HG03442 (cell line): ENCODE data around the gene SUMF2.
"Not testable (repeated sequence)": the region's sequence is repeated elsewhere in the genome, so short reads cannot be mapped to it uniquely, and the experiment has no call there.

ENCODE experiments used
- ATAC-seq: cut with Tn5 transposase; IDR thresholded peaks from one replicate; pipeline ENCODE4 v1.9.1; 2021; ENCODE audit warnings: mild to moderate bottlenecking, moderate library complexity; ENCODE audit not compliant: unreplicated experiment

Gene SUMF2

DNA sequence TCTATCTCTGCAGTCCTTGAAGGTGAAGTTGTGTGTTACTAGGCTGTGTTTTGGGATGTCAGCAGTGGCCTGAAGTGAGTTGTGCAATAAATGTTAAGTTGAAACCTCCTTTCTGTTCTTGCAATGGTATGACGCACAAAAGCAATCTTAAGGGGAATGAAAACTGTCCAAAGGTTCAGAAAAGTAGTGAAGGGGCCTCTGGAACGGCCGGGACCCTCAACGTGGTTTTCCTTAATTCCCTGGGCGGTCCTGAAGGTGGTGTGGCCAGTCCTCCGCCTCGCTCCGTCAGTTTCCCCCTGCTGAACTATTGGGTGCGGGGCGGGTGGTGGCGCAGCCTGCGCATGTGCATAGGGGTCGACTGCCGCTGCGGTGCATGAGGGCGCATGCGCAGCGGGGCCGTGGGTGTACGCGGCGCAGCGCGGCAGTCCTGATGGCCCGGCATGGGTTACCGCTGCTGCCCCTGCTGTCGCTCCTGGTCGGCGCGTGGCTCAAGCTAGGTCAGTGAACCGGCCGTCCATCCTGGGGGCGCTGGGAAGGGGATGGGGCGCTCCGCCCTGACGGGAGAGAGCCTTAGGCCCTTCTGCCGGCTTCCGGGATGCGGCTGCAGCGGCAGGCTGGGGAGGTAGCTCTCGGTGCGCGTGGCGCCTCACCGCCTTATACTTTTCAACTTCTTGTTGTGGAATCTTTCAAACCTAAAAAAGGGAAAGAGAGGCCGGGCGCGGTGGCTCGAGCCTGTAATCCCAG, at the start of gene SUMF2:
SUMF2 (plus strand) TSS at position 405 of the 744 bp plus-strand sequence; CDS start at position 431, 26 bp downstream.
- peak; percentile 88 for ATAC-seq

DNA sequence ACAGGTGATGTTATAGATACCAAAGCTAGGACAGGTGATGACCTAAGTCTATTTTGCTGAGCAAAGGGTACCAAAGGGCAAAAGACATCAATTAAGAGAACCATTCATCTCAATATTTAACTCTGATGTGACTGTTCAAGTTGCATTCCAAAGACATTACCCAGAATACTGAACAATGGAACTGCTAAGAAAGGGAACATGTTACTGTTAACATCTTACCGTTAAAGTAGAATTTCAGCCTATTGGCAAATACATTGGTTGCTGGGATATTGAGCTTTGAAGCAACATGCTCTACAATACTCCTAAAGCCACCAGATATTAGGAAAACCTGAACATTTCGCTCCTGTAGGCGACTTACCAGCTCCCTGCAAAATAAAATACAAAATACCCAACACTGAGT, 47.1 kb upstream of the SUMF2 start:
- not testable (repeated sequence) for ATAC-seq

DNA sequence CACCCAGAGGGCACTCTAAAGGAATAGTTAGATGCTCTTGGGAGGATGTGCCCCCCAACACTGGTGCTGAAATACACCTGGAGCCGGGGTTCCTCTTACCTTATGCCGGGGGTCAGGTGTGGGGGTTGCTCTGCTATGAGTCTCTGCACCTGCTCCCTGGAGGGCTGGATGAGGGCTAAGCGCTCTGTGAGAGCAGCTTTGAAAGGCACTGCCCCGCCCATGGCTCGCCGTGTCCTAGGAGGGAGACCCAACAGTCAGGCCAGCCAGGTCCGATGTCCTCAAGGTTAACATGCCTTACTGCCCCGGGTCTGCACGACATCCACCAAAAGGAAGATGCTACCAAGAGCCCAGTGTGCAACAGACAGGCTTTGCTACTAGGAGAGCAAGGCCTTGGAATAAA, 44.6 kb upstream of the SUMF2 start:
- ATAC-seq, result no peak

DNA sequence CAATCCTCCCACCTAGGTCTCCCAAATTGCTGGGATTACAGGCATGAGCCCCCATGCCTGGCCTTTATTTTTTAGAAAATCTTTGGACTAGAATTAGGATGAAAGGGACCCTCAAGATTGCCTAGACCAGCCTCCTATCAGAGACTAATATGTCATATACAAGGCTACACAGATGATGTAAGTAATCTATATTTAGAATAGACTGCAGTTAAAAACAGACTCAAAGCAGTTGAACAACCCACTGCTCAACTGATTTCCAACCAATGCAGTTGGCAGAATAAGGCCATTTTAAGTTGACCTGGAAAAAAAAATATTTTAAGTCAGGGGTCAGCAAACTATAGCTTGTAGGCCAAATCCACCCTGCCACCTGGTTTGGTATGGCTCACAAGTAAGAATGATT, 40.6 kb upstream of the SUMF2 start:
- ATAC-seq, result no peak

DNA sequence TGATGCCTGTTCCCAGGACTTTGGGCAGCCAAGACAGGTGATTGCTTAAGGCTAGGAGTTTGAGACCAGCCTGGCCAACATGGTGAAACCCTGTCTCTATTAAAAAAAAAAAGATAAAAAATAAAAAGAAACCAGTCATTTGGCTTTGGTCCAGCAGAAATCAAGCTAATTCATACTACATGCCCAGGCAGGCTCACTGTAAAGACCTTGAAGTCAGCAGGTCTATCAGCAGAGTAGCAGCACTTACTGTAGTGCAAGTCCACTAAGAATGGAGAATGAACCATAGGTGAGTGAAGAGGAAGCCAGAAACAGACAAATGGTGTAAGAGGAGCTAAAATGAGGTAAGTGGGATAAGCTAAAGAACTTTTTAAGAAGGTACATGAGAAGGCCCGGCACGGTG, 37.5 kb upstream of the SUMF2 start:
- no peak for ATAC-seq

DNA sequence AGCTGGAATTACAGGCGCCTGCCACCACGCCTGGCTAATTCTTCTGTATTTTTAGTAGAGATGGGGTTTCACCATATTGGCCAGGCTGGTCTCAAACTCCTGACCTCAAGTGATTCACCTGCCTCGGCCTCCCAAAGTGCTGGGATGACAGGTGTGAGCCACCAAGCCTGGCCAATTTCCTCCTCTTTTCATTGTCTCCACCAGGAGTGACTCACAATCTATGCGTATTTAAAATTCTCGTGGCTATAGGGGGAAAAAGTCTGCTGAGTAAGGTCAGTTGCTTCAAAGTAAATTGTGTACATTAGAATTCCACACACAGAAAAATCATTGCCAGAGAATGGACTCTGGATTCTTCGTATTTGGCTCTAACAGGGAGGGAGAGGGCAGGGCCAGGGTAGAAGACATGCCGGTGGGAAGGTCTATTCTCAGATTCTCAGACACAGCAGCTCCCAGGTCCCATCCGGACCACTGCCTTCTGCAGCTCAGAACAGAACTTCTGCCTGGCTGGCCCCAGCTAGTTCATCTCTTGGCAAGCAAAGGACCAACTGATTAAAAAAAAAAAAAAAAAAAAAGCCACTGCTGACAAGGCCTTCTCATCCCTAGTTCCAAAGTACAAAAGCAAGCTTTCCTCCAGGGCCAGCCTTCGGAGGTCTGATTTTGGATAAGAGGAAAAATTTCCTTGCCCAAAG, 35.0 kb upstream of the SUMF2 start:
- no peak for ATAC-seq

DNA sequence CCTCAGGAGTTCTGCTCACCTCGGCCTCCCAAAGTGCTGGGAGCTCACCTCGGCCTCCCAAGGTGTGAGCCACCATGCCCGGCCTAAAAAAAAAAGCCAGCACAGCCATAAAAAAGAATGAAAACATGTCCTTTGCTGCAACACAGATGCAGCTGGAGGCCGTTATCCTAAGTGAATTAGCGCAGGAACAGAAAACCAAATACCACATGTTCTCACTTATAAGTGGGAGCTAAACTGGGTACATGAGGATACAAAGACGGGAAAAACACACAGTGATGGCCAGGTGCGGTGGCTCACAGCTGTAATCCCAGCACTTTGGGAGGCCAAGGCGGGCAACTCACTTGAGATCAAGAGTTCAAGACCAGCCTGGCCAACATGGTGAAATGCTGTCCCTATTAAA, 33.7 kb upstream of the SUMF2 start:
- no peak for ATAC-seq

DNA sequence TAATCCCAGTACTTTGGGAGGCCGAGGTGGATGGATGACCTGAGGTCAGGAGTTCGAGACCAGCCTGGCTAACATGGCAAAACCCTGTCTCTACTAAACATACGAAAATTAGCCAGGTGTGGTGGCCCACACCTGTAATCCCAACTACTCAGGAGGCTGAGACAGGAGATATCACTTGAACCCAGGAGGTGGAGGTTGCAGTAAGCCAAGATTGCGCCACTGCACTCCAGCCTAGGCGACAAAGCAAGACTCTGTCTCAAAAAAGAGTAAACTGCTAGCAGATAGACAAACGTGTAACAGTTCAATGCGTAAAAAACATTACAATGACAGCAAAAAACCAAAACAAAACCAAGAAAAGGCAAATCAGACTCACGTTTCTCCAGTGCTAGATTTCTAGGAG, 32.5 kb upstream of the SUMF2 start:
- ATAC-seq, result not testable (repeated sequence)

DNA sequence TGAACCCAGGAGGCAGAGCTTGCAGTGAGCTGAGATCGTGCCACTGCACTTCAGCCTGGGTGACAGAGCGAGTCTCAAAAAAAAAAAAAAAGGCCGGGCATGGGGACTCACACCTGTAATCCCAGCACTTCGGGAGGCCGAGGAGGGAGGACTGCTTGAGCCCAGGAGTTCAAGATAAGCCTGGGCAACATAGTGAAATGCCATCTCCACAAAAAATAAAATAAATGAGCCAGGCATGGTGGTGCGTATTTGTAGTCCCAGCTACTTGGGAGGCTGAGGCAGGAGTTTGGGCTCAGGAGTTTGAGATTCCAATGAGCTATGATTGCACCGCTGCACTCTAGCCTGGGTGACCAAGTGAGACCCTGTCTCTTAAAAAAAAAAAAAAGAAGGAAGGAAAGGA, 31.5 kb upstream of the SUMF2 start:
- not testable (repeated sequence) for ATAC-seq

DNA sequence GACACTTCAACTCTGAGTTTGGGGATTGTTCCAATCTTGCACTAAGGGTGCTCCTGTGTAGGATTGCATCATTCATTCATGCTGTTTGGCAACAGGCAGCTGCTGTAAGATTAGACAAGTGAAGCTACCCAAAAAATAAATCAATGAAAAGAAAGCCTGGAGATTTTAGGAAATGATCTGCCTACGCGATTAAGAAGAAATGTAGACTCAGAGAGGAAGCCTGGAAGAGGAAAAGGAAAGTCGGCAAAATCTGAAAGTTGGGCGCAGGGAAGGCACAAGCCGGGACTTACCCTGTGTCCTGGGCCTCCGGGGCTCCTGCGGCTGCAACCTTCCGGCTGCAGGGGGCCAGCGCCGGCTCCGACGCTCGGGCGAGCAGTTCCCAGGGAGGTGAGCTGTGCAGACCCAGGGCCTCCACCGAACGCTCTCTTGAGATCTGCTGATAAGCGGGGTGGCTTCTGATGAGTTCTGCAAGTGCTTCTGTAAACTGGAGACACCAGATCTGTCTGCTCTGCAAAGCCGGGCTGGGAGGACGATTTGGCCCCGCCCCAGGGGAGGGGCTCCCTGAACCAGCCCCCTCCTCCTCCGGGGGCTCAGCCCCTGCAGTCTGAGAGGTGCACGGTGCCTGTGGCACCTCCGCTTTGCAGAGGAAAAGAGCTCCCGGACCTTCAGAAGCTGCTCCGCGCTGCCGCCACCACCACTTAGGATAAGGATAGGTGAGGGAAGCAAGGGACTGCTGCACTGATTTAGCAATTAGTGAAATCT, 30.2 kb upstream of the SUMF2 start:
- peak; percentile 94 for ATAC-seq

DNA sequence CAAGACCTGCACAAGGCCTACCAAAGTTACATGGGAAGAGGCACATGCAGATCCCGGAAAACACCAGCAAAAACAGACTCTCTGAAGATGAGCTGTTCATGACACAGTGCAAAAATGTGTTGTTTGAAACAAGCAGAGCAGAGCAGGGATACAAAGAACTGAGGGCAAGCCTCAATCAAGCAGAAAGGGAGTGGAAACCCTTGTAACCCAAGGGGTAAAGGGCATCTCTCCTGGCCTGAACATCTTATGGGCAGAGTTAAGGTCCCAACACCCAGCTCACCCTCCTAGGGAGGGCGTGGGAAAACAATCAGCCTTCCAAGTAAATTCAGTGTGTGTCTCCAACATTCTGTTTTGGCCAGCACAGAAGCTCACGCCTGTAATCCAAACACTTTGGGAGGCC, 23.4 kb upstream of the SUMF2 start:
- ATAC-seq, result no peak

DNA sequence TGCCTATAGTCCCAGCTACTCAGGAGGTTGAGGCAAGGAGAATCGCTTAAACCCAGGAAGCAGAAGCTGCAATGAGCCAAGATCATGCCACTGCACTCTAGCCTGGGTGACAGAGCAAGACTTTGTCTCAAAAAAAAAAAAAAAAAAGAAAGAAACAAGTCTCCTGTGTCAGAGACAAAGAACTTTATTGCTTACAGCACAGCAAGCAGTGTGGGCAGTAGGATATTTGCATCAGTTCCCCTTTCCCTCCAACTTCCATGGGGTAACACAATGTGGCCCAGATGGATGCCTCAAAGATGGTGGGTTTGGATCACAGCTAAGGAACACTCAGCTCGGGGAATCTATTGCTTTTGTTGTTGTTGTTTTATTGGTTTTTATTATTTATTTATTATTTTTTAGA, 18.3 kb upstream of the SUMF2 start:
- ATAC-seq, result not testable (repeated sequence)

DNA sequence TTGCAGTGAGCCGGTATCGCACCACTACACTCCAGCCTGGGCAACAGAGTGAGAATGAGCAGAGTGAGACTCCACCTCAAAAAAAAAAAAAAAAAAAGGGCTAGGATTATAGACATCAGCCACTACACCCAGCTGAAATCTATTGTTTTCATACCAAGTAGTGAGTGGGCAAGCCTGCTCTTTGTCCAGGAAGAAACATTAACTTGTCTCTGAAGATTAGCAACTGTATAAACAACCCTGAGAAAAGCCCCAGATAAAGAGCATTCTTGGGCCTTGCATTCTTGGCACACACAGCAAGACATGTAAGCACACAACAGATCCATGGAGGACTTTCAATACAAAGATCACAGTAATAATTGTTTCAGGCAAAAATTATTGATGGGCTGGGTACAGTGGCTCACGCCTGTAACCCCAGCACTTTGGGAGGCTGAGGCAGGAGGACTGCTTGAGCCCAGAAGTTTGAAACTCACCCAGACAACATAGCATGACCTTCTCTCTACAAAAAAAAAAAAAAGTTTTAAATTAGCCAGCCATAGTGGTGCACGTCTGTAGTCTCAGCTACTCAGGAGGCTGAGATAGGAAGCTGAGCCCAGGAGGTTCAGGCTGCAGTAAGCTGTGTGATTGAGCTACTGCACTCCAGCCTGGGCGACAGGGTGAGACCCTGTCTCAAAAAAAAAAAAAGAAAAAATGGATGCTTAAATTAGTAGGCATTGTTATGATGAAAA, 17.2 kb upstream of the SUMF2 start:
- no peak for ATAC-seq

DNA sequence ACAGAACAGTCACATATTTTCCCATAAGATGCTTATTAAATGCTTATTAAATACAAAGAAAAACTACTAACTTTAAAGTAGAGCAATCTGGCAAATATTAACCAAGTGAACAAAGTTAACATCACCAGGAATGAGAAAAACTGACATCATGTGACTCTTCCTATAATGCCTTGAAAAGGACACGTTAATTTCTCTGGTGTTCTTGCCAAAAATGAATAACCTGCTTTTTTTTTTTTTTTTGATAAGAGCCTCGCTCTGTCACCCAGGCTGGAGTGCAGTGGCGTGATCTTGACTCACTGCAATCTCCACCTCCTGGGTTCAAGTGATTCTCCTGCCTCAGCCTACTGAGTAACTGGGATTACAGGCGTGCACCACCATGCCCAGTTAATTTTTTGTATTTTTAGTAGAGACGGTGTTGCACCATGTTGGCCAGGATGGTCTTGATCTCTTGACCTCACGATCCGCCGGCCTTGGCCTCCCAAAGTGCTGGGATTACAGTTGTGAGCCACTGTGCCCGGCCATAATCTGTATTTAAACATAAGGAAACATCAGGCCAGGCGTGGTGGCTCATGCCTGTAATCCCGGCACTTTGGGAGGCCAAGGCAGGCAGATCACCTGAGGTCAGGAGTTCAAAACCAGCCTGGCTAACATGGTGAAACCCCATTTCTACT, 16.5 kb upstream of the SUMF2 start:
- ATAC-seq, result not testable (repeated sequence)

DNA sequence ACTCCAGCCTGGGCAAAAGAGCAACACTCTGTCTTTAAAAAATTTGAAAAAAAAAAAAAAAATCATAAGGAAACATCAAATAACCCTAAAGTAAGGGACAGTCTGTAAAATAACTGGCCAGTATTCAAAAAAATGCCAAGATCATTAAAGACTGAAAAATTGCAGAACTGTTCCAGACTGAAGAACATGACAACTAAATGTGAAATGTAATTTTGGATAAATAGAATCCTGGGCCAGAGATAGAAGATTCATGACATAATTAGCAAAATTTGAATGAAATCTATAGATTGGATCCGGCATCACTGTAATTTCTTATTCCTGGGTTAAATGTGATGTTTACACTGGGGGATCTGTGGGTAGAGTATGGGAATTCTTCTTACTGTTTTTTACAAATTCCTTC, 15.8 kb upstream of the SUMF2 start:
- no peak for ATAC-seq

DNA sequence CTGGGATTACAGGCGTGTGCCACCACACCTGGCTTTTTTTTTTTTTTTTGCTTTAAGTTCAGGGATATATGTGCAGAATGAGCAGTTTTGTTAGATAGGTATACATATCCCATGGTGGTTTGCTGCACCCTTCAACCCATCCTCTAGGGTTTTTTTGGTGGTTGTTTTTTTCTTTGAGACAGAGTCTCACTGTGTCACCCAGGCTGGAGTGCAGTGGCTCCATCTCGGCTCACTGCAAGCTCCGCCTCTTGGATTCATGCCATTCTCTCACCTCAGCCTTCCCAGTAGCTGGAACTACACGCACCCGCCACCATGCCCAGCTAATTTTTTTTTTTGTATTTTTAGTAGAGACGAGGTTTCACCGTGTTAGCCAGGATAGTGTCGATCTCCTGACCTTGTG, 15.3 kb upstream of the SUMF2 start:
- not testable (repeated sequence) for ATAC-seq

DNA sequence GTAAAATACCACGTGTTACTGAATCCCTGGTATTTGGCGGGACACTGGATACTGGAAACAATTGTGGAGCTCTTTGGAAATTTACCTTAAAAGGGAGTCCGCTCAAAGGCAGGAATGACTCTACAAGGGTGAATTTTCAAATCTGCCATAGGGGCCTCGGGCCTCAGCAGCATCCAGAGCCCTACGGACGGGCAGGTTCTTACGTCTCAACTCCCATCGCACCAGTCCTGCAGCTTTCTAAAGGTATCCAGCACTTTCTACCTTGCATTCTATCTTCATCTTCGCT, 13.1 kb upstream of the SUMF2 start:
- ATAC-seq, result no peak

DNA sequence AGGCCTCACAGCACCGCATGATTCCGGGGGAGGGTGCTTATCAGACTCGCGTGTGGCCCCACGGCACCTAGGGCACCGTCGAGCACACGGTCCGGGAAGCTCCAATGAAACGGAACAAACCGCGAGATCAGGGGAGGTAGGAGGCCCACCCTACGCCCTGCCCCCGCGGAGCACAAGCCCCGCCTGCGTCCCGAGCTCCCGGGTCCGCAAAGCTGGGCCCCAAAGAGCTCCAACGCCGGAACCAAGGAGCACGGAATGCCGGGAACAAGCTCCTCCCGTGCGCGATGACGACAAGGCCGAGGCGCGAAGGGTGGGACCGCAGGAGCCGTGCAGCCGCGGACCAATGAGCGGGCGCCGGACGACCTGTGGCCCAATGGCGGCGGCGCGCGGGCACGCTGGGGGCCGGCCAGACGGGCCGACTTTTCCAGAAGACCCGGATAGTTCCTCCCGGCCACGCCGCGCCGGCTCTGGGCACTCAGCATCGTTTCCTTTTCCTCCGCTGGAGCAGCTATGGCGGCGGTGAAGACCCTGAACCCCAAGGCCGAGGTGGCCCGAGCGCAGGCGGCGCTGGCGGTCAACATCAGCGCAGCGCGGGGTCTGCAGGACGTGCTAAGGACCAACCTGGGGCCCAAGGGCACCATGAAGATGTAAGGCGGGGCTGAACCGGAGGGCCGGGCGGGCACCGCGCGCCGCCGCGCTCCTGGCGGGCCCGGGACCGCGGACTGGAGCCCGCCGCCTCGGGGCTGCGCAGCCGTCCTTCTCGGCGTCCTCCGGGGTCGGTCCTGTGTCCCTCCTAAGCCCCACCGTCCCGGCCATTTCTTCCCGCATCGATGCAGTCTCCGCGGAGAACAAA, 12.5 kb upstream of the SUMF2 start, which contains the start of the genes CCT6A and PSPH:
CCT6A (plus strand) TSS at position 427 of the 853 bp plus-strand sequence; CDS start at position 511, 84 bp downstream.
PSPH (minus strand) TSS at position 106 of the 853 bp plus-strand sequence. CDS start 30,232 bp downstream, outside the sequence.
- peak; percentile 92 for ATAC-seq

DNA sequence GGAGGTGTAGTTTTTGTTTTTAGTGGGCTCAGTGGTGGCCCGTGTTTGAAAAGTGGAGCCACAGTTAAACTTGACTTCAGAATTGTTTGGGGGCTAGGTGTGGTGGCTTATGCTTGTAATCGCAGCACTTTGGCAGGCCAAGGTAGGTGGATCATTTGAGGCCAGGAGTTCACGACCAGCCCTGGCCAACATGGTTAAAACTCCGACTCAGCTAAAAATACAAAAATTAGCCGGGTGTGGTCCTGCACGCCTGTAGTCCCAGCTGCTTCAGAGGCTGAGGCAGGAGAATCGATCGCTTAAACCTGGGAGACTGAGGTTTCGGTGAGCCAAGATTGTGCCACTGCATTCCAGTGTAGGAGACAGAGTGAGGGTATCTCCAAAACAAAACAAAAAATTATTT, 10.7 kb upstream of the SUMF2 start:
- no peak for ATAC-seq

DNA sequence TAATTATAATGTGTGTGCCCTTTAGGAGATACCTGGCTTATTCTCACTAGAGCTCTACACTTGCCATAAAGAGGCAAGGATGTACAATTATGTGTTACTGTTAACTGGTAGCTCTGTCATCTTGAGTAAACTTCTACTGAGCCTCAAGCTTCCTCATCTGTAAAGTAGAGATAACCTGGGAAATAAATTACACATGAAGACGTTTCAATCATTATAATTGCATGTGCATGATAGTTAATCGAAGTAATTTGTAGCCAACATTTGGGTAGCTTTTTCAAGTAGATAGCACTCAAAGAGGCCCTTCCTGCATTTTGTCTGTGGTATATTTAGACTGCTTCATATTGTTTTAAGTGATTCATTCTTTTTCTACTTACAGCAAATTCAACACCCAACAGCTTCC, 10.1 kb upstream of the SUMF2 start:
- ATAC-seq, result no peak
